HG03469 (cell line): ENCODE data around the gene ASZ1.

Source experiments
- ATAC-seq: cut with Tn5 transposase; IDR thresholded peaks from one replicate; pipeline ENCODE4 v1.9.1; 2021; ENCODE audit warnings: mild to moderate bottlenecking, moderate library complexity, moderate number of reproducible peaks; ENCODE audit not compliant: unreplicated experiment

The ASZ1 gene

GRCh38 chr7:117402109-117402508, 25.2 kb downstream of the ASZ1 start:
- no peak for ATAC-seq

GRCh38 chr7:117401293-117402002, 25.8 kb downstream of the ASZ1 start:
- peak; percentile 54 for ATAC-seq

- ATAC-seq: no peak
Observed at GRCh38 chr7:117399820-117400422, 27.4 kb downstream of the ASZ1 start.

- ATAC-seq: no peak
Observed at GRCh38 chr7:117395743-117396142, 31.6 kb downstream of the ASZ1 start.

- no peak for ATAC-seq
Observed at GRCh38 chr7:117393781-117394180, 33.5 kb downstream of the ASZ1 start.

- ATAC-seq: no peak
Observed at GRCh38 chr7:117389871-117390270, 37.4 kb downstream of the ASZ1 start.

GRCh38 chr7:117386110-117386706, 41.1 kb downstream of the ASZ1 start:
- ATAC-seq: no peak

GRCh38 chr7:117385363-117386109, 41.8 kb downstream of the ASZ1 start:
- ATAC-seq: peak; percentile 51

GRCh38 chr7:117384688-117385362, 42.5 kb downstream of the ASZ1 start:
- ATAC-seq: no peak

GRCh38 chr7:117383483-117384189, 43.7 kb downstream of the ASZ1 start:
- ATAC-seq: no peak

GRCh38 chr7:117383046-117383445, 44.2 kb downstream of the ASZ1 start:
- no peak for ATAC-seq

GRCh38 chr7:117381362-117381761, 45.9 kb downstream of the ASZ1 start:
- ATAC-seq: no peak

GRCh38 chr7:117375380-117375779, 51.9 kb downstream of the ASZ1 start:
- no peak for ATAC-seq

GRCh38 chr7:117372073-117372472, 55.2 kb downstream of the ASZ1 start:
- no peak for ATAC-seq

GRCh38 chr7:117364339-117365080, 62.8 kb downstream of the ASZ1 start:
- ATAC-seq: no peak

- ATAC-seq: no peak
Observed at GRCh38 chr7:117362294-117362888, 64.9 kb downstream of the ASZ1 start.

- no peak for ATAC-seq
Observed at GRCh38 chr7:117350027-117350426, 77.3 kb downstream of the ASZ1 start.

- no peak for ATAC-seq
Observed at GRCh38 chr7:117349570-117349969, 77.7 kb downstream of the ASZ1 start.

- ATAC-seq: peak; percentile 97
Observed at GRCh38 chr7:117347962-117348672, 79.2 kb downstream of the ASZ1 start.
